ENCODE measurements around the gene CLEC4M.
A peak's percentile ranks its signal among the peaks of the same experiment; 100 is the strongest.
"Not testable (repeated sequence)": the region's sequence is repeated elsewhere in the genome, so short reads cannot be mapped to it uniquely, and the experiment has no call there.

CLEC4M gene

GRCh38 chr19:7775761-7776160, 12.7 kb downstream of the CLEC4M start:
- no peak for DNase-seq (ENCODE audit: low read depth)

- no peak for DNase-seq (ENCODE audit: low read depth)
These were observed 15.0 kb downstream of the CLEC4M start for GRCh38 chr19:7778081-7778480.

- no peak for DNase-seq (ENCODE audit: low read depth)
These were observed 16.8 kb downstream of the CLEC4M start for GRCh38 chr19:7779631-7780486.

GRCh38 chr19:7781157-7781556, 18.1 kb downstream of the CLEC4M start:
- DNase-seq (ENCODE audit: low read depth), result no peak

- peak; percentile 33 for DNase-seq (ENCODE audit: low read depth)
These were observed 21.0 kb downstream of the CLEC4M start for GRCh38 chr19:7783991-7784423.

- DNase-seq (ENCODE audit: low read depth), result no peak
These were observed 21.8 kb downstream of the CLEC4M start for GRCh38 chr19:7784856-7785255.

- DNase-seq (ENCODE audit: low read depth), result no peak
These were observed 24.1 kb downstream of the CLEC4M start for GRCh38 chr19:7787141-7787540.

- DNase-seq (ENCODE audit: low read depth), result no peak
These were observed 24.6 kb downstream of the CLEC4M start for GRCh38 chr19:7787602-7788177.

- DNase-seq (ENCODE audit: low read depth), result no peak
These were observed 25.3 kb downstream of the CLEC4M start for GRCh38 chr19:7788178-7788932.

GRCh38 chr19:7788933-7789323, 25.9 kb downstream of the CLEC4M start:
- no peak for DNase-seq (ENCODE audit: low read depth)

- no peak for DNase-seq (ENCODE audit: low read depth)
These were observed 26.4 kb downstream of the CLEC4M start for GRCh38 chr19:7789447-7789846.

GRCh38 chr19:7790416-7790815, 27.4 kb downstream of the CLEC4M start:
- no peak for DNase-seq (ENCODE audit: low read depth)

GRCh38 chr19:7792281-7792680, 29.2 kb downstream of the CLEC4M start:
- DNase-seq (ENCODE audit: low read depth), result no peak

GRCh38 chr19:7792701-7793100, 29.7 kb downstream of the CLEC4M start:
- DNase-seq (ENCODE audit: low read depth), result not testable (repeated sequence)

GRCh38 chr19:7793493-7793892, 30.4 kb downstream of the CLEC4M start:
- no peak for DNase-seq (ENCODE audit: low read depth)

GRCh38 chr19:7795555-7796161, 32.6 kb downstream of the CLEC4M start:
- no peak for DNase-seq (ENCODE audit: low read depth)

GRCh38 chr19:7799640-7800355, 36.8 kb downstream of the CLEC4M start:
- DNase-seq (ENCODE audit: low read depth), result peak; percentile 53

GRCh38 chr19:7801020-7801570, 38.1 kb downstream of the CLEC4M start:
- no peak for DNase-seq (ENCODE audit: low read depth)

- no peak for DNase-seq (ENCODE audit: low read depth)
These were observed 43.2 kb downstream of the CLEC4M start for GRCh38 chr19:7806234-7806633.

GRCh38 chr19:7806876-7807275, 43.8 kb downstream of the CLEC4M start:
- no peak for DNase-seq (ENCODE audit: low read depth)

- no peak for DNase-seq (ENCODE audit: low read depth)
These were observed 45.1 kb downstream of the CLEC4M start for GRCh38 chr19:7808108-7808507.
